Endothelial cell (in vitro differentiated cells): ENCODE measurements around the gene GRIP1. TPM values are rescaled to one million over a fixed set of nuclear protein-coding genes. Genes with fewer than 3 reads are reported as not detected.

Experiments
- DNase-seq: peaks from one replicate; pipeline ENCODE4 v3.0.0; 2021; ENCODE audit warnings: low spot score
- H3K27ac Mint-ChIP-seq: one replicate; pipeline ENCODE4 v1.8.0; 2021; ENCODE audit warnings: mixed read lengths, inconsistent platforms; ENCODE audit not compliant: unreplicated experiment
- H3K27me3 Mint-ChIP-seq: one replicate; pipeline ENCODE4 v1.8.0; 2021; ENCODE audit warnings: mild to moderate bottlenecking, moderate library complexity, mixed read lengths, inconsistent platforms; ENCODE audit not compliant: unreplicated experiment
- H3K36me3 Mint-ChIP-seq: one replicate; pipeline ENCODE4 v1.8.0; 2021; ENCODE audit warnings: mild to moderate bottlenecking, low read depth, mixed read lengths, inconsistent platforms; ENCODE audit not compliant: unreplicated experiment
- H3K4me1 Mint-ChIP-seq: one replicate; pipeline ENCODE4 v1.8.0; 2021; ENCODE audit warnings: mild to moderate bottlenecking, mixed read lengths, inconsistent platforms; ENCODE audit not compliant: unreplicated experiment
- H3K4me3 Mint-ChIP-seq: one replicate; pipeline ENCODE4 v1.8.0; 2021; ENCODE audit warnings: mild to moderate bottlenecking, mixed read lengths, inconsistent platforms; ENCODE audit not compliant: unreplicated experiment
- H3K9me3 Mint-ChIP-seq: one replicate; pipeline ENCODE4 v1.8.0; 2021; ENCODE audit warnings: mixed read lengths, inconsistent platforms; ENCODE audit not compliant: unreplicated experiment
- CTCF ChIP-seq: fragments of 200-600 bp; sonication (generic); IDR thresholded peaks from one replicate; pipeline ENCODE4 v1.5.0; 2021; ENCODE audit warnings: antibody characterized with exemption; ENCODE audit not compliant: unreplicated experiment
- total RNA-seq: library from RNA; stranded (reverse); fragmentation: NEBNext Ultra II Directional; extraction: Animal tissue kit (Norgen Biotek cat#: 25700); gene quantifications from one replicate; pipeline ENCODE4 v1.2.1, GENCODE V29; 2021; ENCODE audit not compliant: unreplicated experiment

GRIP1 gene
- total RNA-seq, 1 donor from 2014 or later, result 36.2 TPM

- H3K4me3 Mint-ChIP-seq, result no peak overlapping the region
- no peak for DNase-seq
These were observed 139.9 kb downstream of the GRIP1 start for GRCh38 chr12:66538970-66539369.

GRCh38 chr12:66537876-66538275, 141.0 kb downstream of the GRIP1 start:
- no peak for DNase-seq

More at GRCh38 chr12:66538970-66539369, 139.9 kb downstream of the GRIP1 start:
- Mint-ChIP-seq H3K9me3 (no peaks in the 10 kb centered on the region), H3K27me3 (no peaks in the 10 kb centered on the region), H3K27ac (no peak overlapping the region), H3K36me3 (no peaks in the 10 kb centered on the region), H3K4me1 (no peaks in the 10 kb centered on the region)
- TF ChIP-seq CTCF, result no peak

DNA sequence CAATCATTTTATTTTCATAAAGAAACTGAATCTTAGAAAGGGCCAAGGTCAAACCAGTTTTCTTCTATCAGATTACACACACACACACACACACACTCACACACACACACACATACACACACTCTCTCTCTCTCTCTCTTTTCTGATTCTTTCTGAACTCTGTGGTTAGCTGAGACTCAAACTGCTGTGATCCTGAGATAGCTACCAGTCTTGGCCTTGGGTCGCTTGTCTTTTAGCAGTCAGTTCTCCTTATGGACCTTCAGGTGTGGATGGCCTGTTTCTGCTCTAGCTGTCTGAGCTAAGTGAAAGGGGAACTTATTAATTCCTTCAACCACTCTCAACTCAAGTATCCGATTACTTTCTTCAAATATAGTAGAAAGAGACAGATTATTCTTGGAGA, 145.1 kb downstream of the GRIP1 start:
- Mint-ChIP-seq H3K9me3 (no peaks in the 10 kb centered on the region), H3K27ac (no peak overlapping the region), H3K4me3 (no peak overlapping the region), H3K36me3 (peaks cover 3% of the 10 kb centered on the region), H3K4me1 (no peaks in the 10 kb centered on the region), H3K27me3 (no peaks in the 10 kb centered on the region)
- no peak for DNase-seq
- TF ChIP-seq CTCF, result no peak

More at GRCh38 chr12:66537876-66538275, 141.0 kb downstream of the GRIP1 start:
- Mint-ChIP-seq H3K27me3 (no peaks in the 10 kb centered on the region), H3K27ac (no peak overlapping the region), H3K9me3 (no peaks in the 10 kb centered on the region), H3K4me3 (no peak overlapping the region), H3K4me1 (no peaks in the 10 kb centered on the region), H3K36me3 (no peaks in the 10 kb centered on the region)
- TF ChIP-seq CTCF, result no peak

DNA sequence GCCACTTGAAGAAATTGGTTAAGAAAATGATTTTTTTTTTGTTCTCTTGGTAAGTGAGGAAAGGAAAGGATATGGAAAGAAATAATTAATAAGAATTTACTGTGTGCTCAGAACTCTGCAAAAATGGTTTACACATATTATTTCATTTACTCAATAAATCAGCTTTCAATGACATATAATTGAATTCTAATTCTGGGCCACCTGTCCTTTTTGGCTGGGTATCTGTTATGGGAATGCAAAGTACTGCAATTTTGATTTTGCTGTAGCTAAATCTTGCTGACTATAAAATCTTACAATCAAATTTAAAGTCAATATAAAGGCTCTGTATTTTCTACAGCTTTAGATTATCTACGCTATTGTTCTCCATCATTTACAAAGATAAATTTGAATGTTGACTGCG, 147.1 kb downstream of the GRIP1 start:
- Mint-ChIP-seq H3K36me3 (peaks cover 10% of the 10 kb centered on the region), H3K27ac (no peak overlapping the region), H3K4me1 (no peaks in the 10 kb centered on the region), H3K27me3 (no peaks in the 10 kb centered on the region), H3K4me3 (no peak overlapping the region), H3K9me3 (no peaks in the 10 kb centered on the region)
- DNase-seq, result no peak
- no peak for TF ChIP-seq CTCF

GRCh38 chr12:66529934-66530333, 148.9 kb downstream of the GRIP1 start:
- DNase-seq, result no peak
- H3K27me3 Mint-ChIP-seq, result no peaks in the 10 kb centered on the region
- no peak overlapping the region for H3K27ac Mint-ChIP-seq
- TF ChIP-seq CTCF, result no peak
- no peaks in the 10 kb centered on the region for H3K9me3 Mint-ChIP-seq
- peaks cover 12% of the 10 kb centered on the region for H3K36me3 Mint-ChIP-seq
- H3K4me1 Mint-ChIP-seq, result no peaks in the 10 kb centered on the region
- no peak overlapping the region for H3K4me3 Mint-ChIP-seq
